Mammary epithelial cell (primary cell): ENCODE measurements around the gene SLC1A2.

Source experiments
- EZH2 ChIP-seq: IDR thresholded peaks from 2 replicates; pipeline ENCODE4 v1.6.1; 2012; ENCODE audit warnings: low read length, inconsistent platforms, borderline replicate concordance
- TF ChIP-seq, protein P1 (sequence below), 2 donors: IDR thresholded peaks in 1 of 2; conservative IDR thresholded peaks in 1 of 2; 2 replicates each; pipeline ENCODE4 v1.5.1; 2011 to 2012; ENCODE audit warnings: inconsistent platforms in 2 of 2, low read length in 2 of 2, mild to moderate bottlenecking in 2 of 2, control low read depth in 1 of 2, low read depth in 1 of 2; ENCODE audit not compliant: insufficient read depth in 1 of 2; ENCODE audit errors: extremely low read depth in 1 of 2

DNA sequence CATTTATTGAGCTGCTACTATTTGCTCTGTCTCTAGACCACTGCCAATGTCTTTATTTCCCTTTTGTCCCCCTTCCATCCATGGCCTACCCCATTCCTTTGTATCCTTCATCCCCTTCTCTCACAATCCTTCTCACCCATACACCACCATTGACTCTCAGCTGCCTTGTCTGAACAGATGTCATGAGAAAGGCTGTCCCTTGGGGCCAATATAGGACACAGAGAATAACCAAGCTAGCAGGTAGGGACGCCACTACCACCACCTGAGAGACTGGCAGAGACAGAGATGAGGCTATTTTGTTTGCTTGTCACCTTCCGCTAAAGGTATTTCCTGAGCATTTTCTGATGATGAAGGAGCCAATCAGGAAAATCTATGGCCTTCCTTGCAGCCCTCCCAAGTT lies 141.5 kb downstream of the SLC1A2 start:
- TF ChIP-seq EZH2, result no peak
- TF ChIP-seq, protein P1, sequence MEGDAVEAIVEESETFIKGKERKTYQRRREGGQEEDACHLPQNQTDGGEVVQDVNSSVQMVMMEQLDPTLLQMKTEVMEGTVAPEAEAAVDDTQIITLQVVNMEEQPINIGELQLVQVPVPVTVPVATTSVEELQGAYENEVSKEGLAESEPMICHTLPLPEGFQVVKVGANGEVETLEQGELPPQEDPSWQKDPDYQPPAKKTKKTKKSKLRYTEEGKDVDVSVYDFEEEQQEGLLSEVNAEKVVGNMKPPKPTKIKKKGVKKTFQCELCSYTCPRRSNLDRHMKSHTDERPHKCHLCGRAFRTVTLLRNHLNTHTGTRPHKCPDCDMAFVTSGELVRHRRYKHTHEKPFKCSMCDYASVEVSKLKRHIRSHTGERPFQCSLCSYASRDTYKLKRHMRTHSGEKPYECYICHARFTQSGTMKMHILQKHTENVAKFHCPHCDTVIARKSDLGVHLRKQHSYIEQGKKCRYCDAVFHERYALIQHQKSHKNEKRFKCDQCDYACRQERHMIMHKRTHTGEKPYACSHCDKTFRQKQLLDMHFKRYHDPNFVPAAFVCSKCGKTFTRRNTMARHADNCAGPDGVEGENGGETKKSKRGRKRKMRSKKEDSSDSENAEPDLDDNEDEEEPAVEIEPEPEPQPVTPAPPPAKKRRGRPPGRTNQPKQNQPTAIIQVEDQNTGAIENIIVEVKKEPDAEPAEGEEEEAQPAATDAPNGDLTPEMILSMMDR (conservative IDR thresholded peaks at IDR 0.05 in 1 of 2, IDR thresholded peaks at IDR 0.05 in 1 of 2; ENCODE audit: extremely low read depth in 1 of 2, insufficient read depth in 1 of 2, low read depth in 1 of 2, low read length in 2 of 2), result no peak
